Liver (tissue), 9 donors: Measurements from ENCODE around the gene CRY1. TPM values are rescaled to one million over a fixed set of nuclear protein-coding genes. Genes with fewer than 3 reads are reported as not detected.

Source experiments
- DNase-seq: peaks from one replicate; pipeline ENCODE4 v3.0.0-alpha.2; 2017; ENCODE audit warnings: low spot score
- H3K27ac ChIP-seq, 2 donors: one replicate each; pipeline ENCODE4 v1.7.0; 2013; ENCODE audit warnings: inconsistent platforms in 2 of 2, low read length in 2 of 2, control low read depth in 1 of 2, low read depth in 1 of 2, mild to moderate bottlenecking in 1 of 2
- H3K27me3 ChIP-seq, 4 donors: one replicate each; pipeline versions ENCODE4 v1.6.1 to v1.7.0; 2013; ENCODE audit warnings: low read length in 3 of 4, inconsistent platforms in 1 of 4, mild to moderate bottlenecking in 1 of 4, moderate library complexity in 1 of 4; ENCODE audit not compliant: control insufficient read depth in 4 of 4, insufficient read depth in 4 of 4
- H3K36me3 ChIP-seq, 4 donors: one replicate each; pipeline versions ENCODE4 v1.6.1 to v1.7.0; 2013; ENCODE audit warnings: low read length in 3 of 4, mild to moderate bottlenecking in 3 of 4, low read depth in 1 of 4, moderate library complexity in 1 of 4; ENCODE audit not compliant: control insufficient read depth in 4 of 4, insufficient read depth in 3 of 4
- H3K4me1 ChIP-seq, 4 donors: one replicate each; pipeline versions ENCODE4 v1.6.1 to v1.7.0; 2013; ENCODE audit warnings: low read length in 3 of 4, mild to moderate bottlenecking in 3 of 4, moderate library complexity in 1 of 4; ENCODE audit not compliant: control insufficient read depth in 4 of 4, insufficient read depth in 4 of 4
- H3K4me3 ChIP-seq, 3 donors: one replicate each; pipeline versions ENCODE4 v1.6.1 to v1.7.0; 2013; ENCODE audit warnings: low read length in 3 of 3, control low read depth in 1 of 3, low read depth in 1 of 3, mild to moderate bottlenecking in 1 of 3
- H3K9ac ChIP-seq, 2 donors: one replicate each; pipeline ENCODE4 v1.7.0; 2013; ENCODE audit warnings: low read length in 2 of 2, mild to moderate bottlenecking in 2 of 2, moderate library complexity in 2 of 2, control low read depth in 1 of 2, low read depth in 1 of 2
- H3K9me3 ChIP-seq, 4 donors: one replicate each; pipeline versions ENCODE4 v1.6.1 to v1.7.0; 2013; ENCODE audit warnings: low read length in 3 of 4; ENCODE audit not compliant: control insufficient read depth in 4 of 4
- EGR1 ChIP-seq, 2 donors: IDR thresholded peaks; 2 replicates each; pipeline ENCODE4 v1.6.1; 2016 to 2018; ENCODE audit warnings: antibody characterized with exemption in 2 of 2, low read depth in 2 of 2
- FOXA1 ChIP-seq: IDR thresholded peaks from 2 replicates; pipeline ENCODE4 v1.6.1; 2016; ENCODE audit warnings: antibody characterized with exemption
- FOXA2 ChIP-seq: IDR thresholded peaks from 2 replicates; pipeline ENCODE4 v1.6.1; 2016; ENCODE audit warnings: antibody characterized with exemption
- HNF4A ChIP-seq, 2 donors: conservative IDR thresholded peaks; 2 replicates each; pipeline ENCODE4 v1.6.1; 2016; ENCODE audit warnings: antibody characterized with exemption in 2 of 2, mild to moderate bottlenecking in 2 of 2
- JUND ChIP-seq, 2 donors: IDR thresholded peaks; 2 replicates each; pipeline ENCODE4 v1.6.1; 2016; ENCODE audit warnings: antibody characterized with exemption in 2 of 2
- MAX ChIP-seq: IDR thresholded peaks from 2 replicates; pipeline ENCODE4 v1.6.1; 2016; ENCODE audit warnings: antibody characterized with exemption
- NR2F2 ChIP-seq: IDR thresholded peaks from 2 replicates; pipeline ENCODE4 v1.6.1; 2016; ENCODE audit warnings: antibody characterized with exemption
- RXRA ChIP-seq, 2 donors: IDR thresholded peaks; 2 replicates each; pipeline ENCODE4 v1.6.1; 2017 to 2018; ENCODE audit warnings: antibody characterized with exemption in 2 of 2, mild to moderate bottlenecking in 1 of 2
- SP1 ChIP-seq: IDR thresholded peaks from 2 replicates; pipeline ENCODE4 v1.6.1; 2018; ENCODE audit warnings: antibody characterized with exemption, mild to moderate bottlenecking
- TAF1 ChIP-seq: conservative IDR thresholded peaks from 2 replicates; pipeline ENCODE4 v1.6.1; 2016; ENCODE audit warnings: antibody characterized with exemption, mild to moderate bottlenecking
- WGBS: extraction: QIAGEN DNeasy Blood & Tissue Kit; methylation state at CpG from one replicate; pipeline ENCODE4 v1.1.7; 2013; 5-methylcytosine and 5-hydroxymethylcytosine counted together
- polyA plus RNA-seq, 2 donors: library from polyadenylated mRNA; stranded (reverse) in 1 of 2; unstranded in 1 of 2; fragments of 200-250 nt in 1 of 2; fragments of >200 nt in 1 of 2; fragmentation: Nextera tagmentation in 1 of 2; extraction: Ambion mirVana in 1 of 2; gene quantifications; one replicate each; pipeline versions ENCODE4 v1.2.1 to v1.2.3, GENCODE V29; 2013 to 2015
- total RNA-seq, 2 donors: library from RNA; depleted of rRNA; stranded (reverse); fragments of >200 nt; gene quantifications; one replicate each; pipeline ENCODE4 v1.2.3, GENCODE V29; 2014
- TF ChIP-seq, protein P1 (sequence below): IDR thresholded peaks from 2 replicates; pipeline ENCODE4 v1.6.1; 2016; ENCODE audit warnings: antibody characterized with exemption
- TF ChIP-seq, protein P2 (sequence below): IDR thresholded peaks from 2 replicates; pipeline ENCODE4 v1.6.1; 2016; ENCODE audit warnings: antibody characterized with exemption
- TF ChIP-seq, protein P3 (sequence below): fragments of 150-350 bp; IDR thresholded peaks from 2 replicates; pipeline ENCODE4 v1.5.1; 2017; ENCODE audit warnings: improper control_type of control experiment, low read depth, low read length; ENCODE audit not compliant: missing input control
- TF ChIP-seq, protein P4 (sequence below): IDR thresholded peaks from 2 replicates; pipeline ENCODE4 v1.6.1; 2016; ENCODE audit warnings: antibody characterized with exemption, mild to moderate bottlenecking
- donor health status: healthy.
- donor health status: healthy.
- donor health status: healthy.
- donor health status: healthy.
- donor health status: healthy.

CRY1 gene
- total and polyA plus RNA-seq, 4 donors: 5.7 to 16.6 (median 10.1) TPM

DNA sequence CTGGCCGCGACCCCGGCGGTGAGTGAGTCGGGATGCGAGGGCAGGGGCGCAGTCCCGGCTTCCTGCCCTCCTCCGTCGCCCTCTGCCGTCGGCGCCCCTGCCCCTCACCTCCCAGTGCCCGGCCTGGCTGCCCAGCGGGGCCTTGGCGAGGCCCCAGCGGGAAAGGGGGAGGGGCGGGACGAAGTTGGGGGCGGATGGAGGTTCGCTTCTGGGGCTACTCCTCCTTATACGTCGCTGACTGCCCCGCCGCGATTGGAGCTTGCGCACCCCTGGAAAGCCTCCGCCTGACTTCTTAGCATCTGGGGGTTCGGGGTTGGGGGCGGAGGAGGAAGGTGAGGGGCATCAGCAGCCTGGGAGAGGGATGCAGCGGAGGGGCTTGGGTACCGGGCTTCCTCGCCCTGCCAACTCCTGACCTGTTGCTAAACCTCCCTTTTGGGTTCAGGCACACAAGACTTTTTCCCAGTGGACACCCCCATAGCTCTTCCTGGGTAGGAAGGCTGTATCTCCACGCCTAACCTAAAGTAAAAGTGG lies 137.2 kb downstream of the CRY1 start (continued):
- TF ChIP-seq, protein P1, sequence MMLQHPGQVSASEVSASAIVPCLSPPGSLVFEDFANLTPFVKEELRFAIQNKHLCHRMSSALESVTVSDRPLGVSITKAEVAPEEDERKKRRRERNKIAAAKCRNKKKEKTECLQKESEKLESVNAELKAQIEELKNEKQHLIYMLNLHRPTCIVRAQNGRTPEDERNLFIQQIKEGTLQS: no peak
- no peak for TF ChIP-seq FOXA2
- TF ChIP-seq, protein P2, sequence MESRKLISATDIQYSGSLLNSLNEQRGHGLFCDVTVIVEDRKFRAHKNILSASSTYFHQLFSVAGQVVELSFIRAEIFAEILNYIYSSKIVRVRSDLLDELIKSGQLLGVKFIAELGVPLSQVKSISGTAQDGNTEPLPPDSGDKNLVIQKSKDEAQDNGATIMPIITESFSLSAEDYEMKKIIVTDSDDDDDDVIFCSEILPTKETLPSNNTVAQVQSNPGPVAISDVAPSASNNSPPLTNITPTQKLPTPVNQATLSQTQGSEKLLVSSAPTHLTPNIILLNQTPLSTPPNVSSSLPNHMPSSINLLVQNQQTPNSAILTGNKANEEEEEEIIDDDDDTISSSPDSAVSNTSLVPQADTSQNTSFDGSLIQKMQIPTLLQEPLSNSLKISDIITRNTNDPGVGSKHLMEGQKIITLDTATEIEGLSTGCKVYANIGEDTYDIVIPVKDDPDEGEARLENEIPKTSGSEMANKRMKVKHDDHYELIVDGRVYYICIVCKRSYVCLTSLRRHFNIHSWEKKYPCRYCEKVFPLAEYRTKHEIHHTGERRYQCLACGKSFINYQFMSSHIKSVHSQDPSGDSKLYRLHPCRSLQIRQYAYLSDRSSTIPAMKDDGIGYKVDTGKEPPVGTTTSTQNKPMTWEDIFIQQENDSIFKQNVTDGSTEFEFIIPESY: no peak
- TF ChIP-seq, protein P3, sequence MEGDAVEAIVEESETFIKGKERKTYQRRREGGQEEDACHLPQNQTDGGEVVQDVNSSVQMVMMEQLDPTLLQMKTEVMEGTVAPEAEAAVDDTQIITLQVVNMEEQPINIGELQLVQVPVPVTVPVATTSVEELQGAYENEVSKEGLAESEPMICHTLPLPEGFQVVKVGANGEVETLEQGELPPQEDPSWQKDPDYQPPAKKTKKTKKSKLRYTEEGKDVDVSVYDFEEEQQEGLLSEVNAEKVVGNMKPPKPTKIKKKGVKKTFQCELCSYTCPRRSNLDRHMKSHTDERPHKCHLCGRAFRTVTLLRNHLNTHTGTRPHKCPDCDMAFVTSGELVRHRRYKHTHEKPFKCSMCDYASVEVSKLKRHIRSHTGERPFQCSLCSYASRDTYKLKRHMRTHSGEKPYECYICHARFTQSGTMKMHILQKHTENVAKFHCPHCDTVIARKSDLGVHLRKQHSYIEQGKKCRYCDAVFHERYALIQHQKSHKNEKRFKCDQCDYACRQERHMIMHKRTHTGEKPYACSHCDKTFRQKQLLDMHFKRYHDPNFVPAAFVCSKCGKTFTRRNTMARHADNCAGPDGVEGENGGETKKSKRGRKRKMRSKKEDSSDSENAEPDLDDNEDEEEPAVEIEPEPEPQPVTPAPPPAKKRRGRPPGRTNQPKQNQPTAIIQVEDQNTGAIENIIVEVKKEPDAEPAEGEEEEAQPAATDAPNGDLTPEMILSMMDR: no peak
- TF ChIP-seq SP1: no peak

- H3K4me3 ChIP-seq: peak within 1 kb of the TSS; percentile 81 to 98 (median 90)
- under 1% methylated on average over 88 of the region's 88 CpGs for WGBS
- TF ChIP-seq SP1 (peak; percentile 12), EGR1 (IDR thresholded peaks at IDR 0.05; ENCODE audit: low read depth in 2 of 2) (peak in 1 of 2 donors; percentile 47), NR2F2 (no peak), FOXA1 (no peak), JUND (IDR thresholded peaks at IDR 0.05) (no peak)
- TF ChIP-seq, protein P1: no peak
These were observed 137.8 kb downstream of the CRY1 start, which contains the start of gene TMEM263 for GRCh38 chr12:106955377-106956047. TMEM263 (plus strand) TSS chr12:106955907; CDS start chr12:106967117, 11,210 bp downstream.

GRCh38 chr12:106954462-106955376 lies 138.6 kb downstream of the CRY1 start:
- H3K36me3 ChIP-seq: no peaks in the 10 kb centered on the region
- H3K27ac ChIP-seq: peak overlapping the region; percentile 93 to 95
- peak overlapping the region; percentile 63 to 79 for H3K9ac ChIP-seq
- peak; percentile 41 for DNase-seq
- peaks cover 3 to 10% (median 7%) of the 10 kb centered on the region in 4 donors for H3K4me1 ChIP-seq
- no peaks in the 10 kb centered on the region for H3K27me3 ChIP-seq
- peak overlapping the region; percentile 22 to 98 (median 38) for H3K4me3 ChIP-seq
- no peaks in the 10 kb centered on the region for H3K9me3 ChIP-seq
- 42% methylated on average over 36 of the region's 36 CpGs for WGBS
- no peak for TF ChIP-seq TAF1
- no peak for TF ChIP-seq EGR1 (IDR thresholded peaks at IDR 0.05; ENCODE audit: low read depth in 2 of 2)
- TF ChIP-seq MAX: peak; percentile 17
- no peak for TF ChIP-seq JUND (IDR thresholded peaks at IDR 0.05)
- no peak for TF ChIP-seq SP1
- TF ChIP-seq HNF4A (conservative IDR thresholded peaks at IDR 0.05): peak in 1 of 2 donors; percentile 7
- TF ChIP-seq, protein P1: no peak
- no peak for TF ChIP-seq FOXA1
- TF ChIP-seq, protein P4, sequence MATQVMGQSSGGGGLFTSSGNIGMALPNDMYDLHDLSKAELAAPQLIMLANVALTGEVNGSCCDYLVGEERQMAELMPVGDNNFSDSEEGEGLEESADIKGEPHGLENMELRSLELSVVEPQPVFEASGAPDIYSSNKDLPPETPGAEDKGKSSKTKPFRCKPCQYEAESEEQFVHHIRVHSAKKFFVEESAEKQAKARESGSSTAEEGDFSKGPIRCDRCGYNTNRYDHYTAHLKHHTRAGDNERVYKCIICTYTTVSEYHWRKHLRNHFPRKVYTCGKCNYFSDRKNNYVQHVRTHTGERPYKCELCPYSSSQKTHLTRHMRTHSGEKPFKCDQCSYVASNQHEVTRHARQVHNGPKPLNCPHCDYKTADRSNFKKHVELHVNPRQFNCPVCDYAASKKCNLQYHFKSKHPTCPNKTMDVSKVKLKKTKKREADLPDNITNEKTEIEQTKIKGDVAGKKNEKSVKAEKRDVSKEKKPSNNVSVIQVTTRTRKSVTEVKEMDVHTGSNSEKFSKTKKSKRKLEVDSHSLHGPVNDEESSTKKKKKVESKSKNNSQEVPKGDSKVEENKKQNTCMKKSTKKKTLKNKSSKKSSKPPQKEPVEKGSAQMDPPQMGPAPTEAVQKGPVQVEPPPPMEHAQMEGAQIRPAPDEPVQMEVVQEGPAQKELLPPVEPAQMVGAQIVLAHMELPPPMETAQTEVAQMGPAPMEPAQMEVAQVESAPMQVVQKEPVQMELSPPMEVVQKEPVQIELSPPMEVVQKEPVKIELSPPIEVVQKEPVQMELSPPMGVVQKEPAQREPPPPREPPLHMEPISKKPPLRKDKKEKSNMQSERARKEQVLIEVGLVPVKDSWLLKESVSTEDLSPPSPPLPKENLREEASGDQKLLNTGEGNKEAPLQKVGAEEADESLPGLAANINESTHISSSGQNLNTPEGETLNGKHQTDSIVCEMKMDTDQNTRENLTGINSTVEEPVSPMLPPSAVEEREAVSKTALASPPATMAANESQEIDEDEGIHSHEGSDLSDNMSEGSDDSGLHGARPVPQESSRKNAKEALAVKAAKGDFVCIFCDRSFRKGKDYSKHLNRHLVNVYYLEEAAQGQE: no peak
- TF ChIP-seq NR2F2: no peak
- TF ChIP-seq, protein P3: no peak
- TF ChIP-seq RXRA (IDR thresholded peaks at IDR 0.05): no peak

More at GRCh38 chr12:106955377-106956047, 137.8 kb downstream of the CRY1 start, which contains the start of gene TMEM263:
- Histone ChIP-seq H3K36me3 (no peaks in the 10 kb centered on the region), H3K27me3 (no peaks in the 10 kb centered on the region), H3K4me1 (peaks cover 6 to 10% (median 7%) of the 10 kb centered on the region in 4 donors), H3K27ac (peak within 1 kb of the TSS; percentile 93 to 95), H3K9ac (peak within 1 kb of the TSS; percentile 63 to 79), H3K9me3 (no peaks in the 10 kb centered on the region)
- peak; percentile 87 for DNase-seq
